ENCODE data around the gene EHBP1.
"Not testable (repeated sequence)": the region's sequence is repeated elsewhere in the genome, so short reads cannot be mapped to it uniquely, and the experiment has no call there.

Gene EHBP1

GRCh38 chr2:63058921-63059792 is 353.6 kb downstream of the EHBP1 start:
- Mint-ChIP-seq H3K36me3 (peaks cover 1% of the 10 kb centered on the region), H3K27ac (no peak overlapping the region), H3K4me3 (no peak overlapping the region), H3K27me3 (peaks cover 66% of the 10 kb centered on the region), H3K4me1 (peaks cover 49% of the 10 kb centered on the region), H3K9me3 (peaks cover 4% of the 10 kb centered on the region)

- H3K36me3 Mint-ChIP-seq, result peaks cover 1% of the 10 kb centered on the region
- peaks cover 4% of the 10 kb centered on the region for H3K9me3 Mint-ChIP-seq
- peaks cover 41% of the 10 kb centered on the region for H3K4me1 Mint-ChIP-seq
- H3K4me3 Mint-ChIP-seq, result peak overlapping the region; percentile 35
- H3K27me3 Mint-ChIP-seq, result peaks cover 66% of the 10 kb centered on the region
- H3K27ac Mint-ChIP-seq, result no peak overlapping the region
Observed at GRCh38 chr2:63059793-63060471, 354.4 kb downstream of the EHBP1 start.

- no peak overlapping the region for H3K4me3 Mint-ChIP-seq
- peaks cover 4% of the 10 kb centered on the region for H3K9me3 Mint-ChIP-seq
- H3K27me3 Mint-ChIP-seq, result peaks cover 64% of the 10 kb centered on the region
- peaks cover 1% of the 10 kb centered on the region for H3K36me3 Mint-ChIP-seq
- H3K4me1 Mint-ChIP-seq, result peaks cover 38% of the 10 kb centered on the region
- no peak overlapping the region for H3K27ac Mint-ChIP-seq
Observed at GRCh38 chr2:63060472-63060991, 355.0 kb downstream of the EHBP1 start.

GRCh38 chr2:63064197-63064596 is 358.7 kb downstream of the EHBP1 start:
- Mint-ChIP-seq H3K36me3 (peaks cover 1% of the 10 kb centered on the region), H3K27me3 (peaks cover 51% of the 10 kb centered on the region), H3K4me3 (no peak overlapping the region), H3K4me1 (peaks cover 6% of the 10 kb centered on the region), H3K27ac (no peak overlapping the region), H3K9me3 (peaks cover 4% of the 10 kb centered on the region)

GRCh38 chr2:63064661-63065060 is 359.1 kb downstream of the EHBP1 start:
- Mint-ChIP-seq H3K9me3 (peaks cover 4% of the 10 kb centered on the region), H3K27ac (no peak overlapping the region), H3K36me3 (peaks cover 1% of the 10 kb centered on the region), H3K4me3 (no peak overlapping the region), H3K4me1 (peaks cover 6% of the 10 kb centered on the region), H3K27me3 (peaks cover 52% of the 10 kb centered on the region)

- Mint-ChIP-seq H3K4me1 (no peaks in the 10 kb centered on the region), H3K36me3 (no peaks in the 10 kb centered on the region), H3K27me3 (peaks cover 45% of the 10 kb centered on the region), H3K9me3 (no peaks in the 10 kb centered on the region), H3K27ac (no peak overlapping the region), H3K4me3 (no peak overlapping the region)
Observed at GRCh38 chr2:63066265-63066664, 360.8 kb downstream of the EHBP1 start.

GRCh38 chr2:63066838-63067237 is 361.3 kb downstream of the EHBP1 start:
- Mint-ChIP-seq H3K27ac (no peak overlapping the region), H3K4me1 (no peaks in the 10 kb centered on the region), H3K36me3 (no peaks in the 10 kb centered on the region), H3K4me3 (no peak overlapping the region), H3K27me3 (peaks cover 42% of the 10 kb centered on the region), H3K9me3 (no peaks in the 10 kb centered on the region)

- Mint-ChIP-seq H3K36me3 (no peaks in the 10 kb centered on the region), H3K9me3 (no peaks in the 10 kb centered on the region), H3K4me3 (no peak overlapping the region), H3K4me1 (no peaks in the 10 kb centered on the region), H3K27me3 (peaks cover 18% of the 10 kb centered on the region), H3K27ac (no peak overlapping the region)
Observed at GRCh38 chr2:63071664-63072063, 366.2 kb downstream of the EHBP1 start.

- Mint-ChIP-seq H3K36me3 (no peaks in the 10 kb centered on the region), H3K27me3 (peaks cover 20% of the 10 kb centered on the region), H3K27ac (no peak overlapping the region), H3K4me1 (no peaks in the 10 kb centered on the region), H3K4me3 (no peak overlapping the region), H3K9me3 (no peaks in the 10 kb centered on the region)
Observed at GRCh38 chr2:63073994-63074393, 368.5 kb downstream of the EHBP1 start.

- not testable (repeated sequence) for H3K4me3 Mint-ChIP-seq, H3K9me3 Mint-ChIP-seq, H3K36me3 Mint-ChIP-seq, H3K4me1 Mint-ChIP-seq, H3K27ac Mint-ChIP-seq
- peaks cover 23% of the 10 kb centered on the region for H3K27me3 Mint-ChIP-seq
Observed at GRCh38 chr2:63074399-63074798, 368.9 kb downstream of the EHBP1 start.

- H3K27ac Mint-ChIP-seq, result no peak overlapping the region
- H3K4me1 Mint-ChIP-seq, result no peaks in the 10 kb centered on the region
- peaks cover 21% of the 10 kb centered on the region for H3K27me3 Mint-ChIP-seq
- no peaks in the 10 kb centered on the region for H3K36me3 Mint-ChIP-seq
- H3K4me3 Mint-ChIP-seq, result no peak overlapping the region
- H3K9me3 Mint-ChIP-seq, result no peaks in the 10 kb centered on the region
Observed at GRCh38 chr2:63078852-63079606, 373.5 kb downstream of the EHBP1 start.

GRCh38 chr2:63081404-63081803 is 375.9 kb downstream of the EHBP1 start:
- H3K9me3 Mint-ChIP-seq, result no peaks in the 10 kb centered on the region
- H3K27me3 Mint-ChIP-seq, result peaks cover 23% of the 10 kb centered on the region
- no peak overlapping the region for H3K4me3 Mint-ChIP-seq
- no peak overlapping the region for H3K27ac Mint-ChIP-seq
- no peaks in the 10 kb centered on the region for H3K4me1 Mint-ChIP-seq
- H3K36me3 Mint-ChIP-seq, result no peaks in the 10 kb centered on the region

GRCh38 chr2:63086687-63087086 is 381.2 kb downstream of the EHBP1 start:
- no peak overlapping the region for H3K27ac Mint-ChIP-seq

GRCh38 chr2:63092401-63092800 is 386.9 kb downstream of the EHBP1 start:
- Mint-ChIP-seq H3K4me3 (no peak overlapping the region), H3K27me3 (peaks cover 12% of the 10 kb centered on the region), H3K4me1 (no peaks in the 10 kb centered on the region), H3K36me3 (peaks cover 1% of the 10 kb centered on the region), H3K27ac (no peak overlapping the region), H3K9me3 (no peaks in the 10 kb centered on the region)

More at GRCh38 chr2:63086687-63087086, 381.2 kb downstream of the EHBP1 start:
- Mint-ChIP-seq H3K27me3 (peaks cover 20% of the 10 kb centered on the region), H3K36me3 (peaks cover 1% of the 10 kb centered on the region), H3K4me3 (no peak overlapping the region), H3K4me1 (no peaks in the 10 kb centered on the region), H3K9me3 (no peaks in the 10 kb centered on the region)

GRCh38 chr2:63092857-63093256 is 387.3 kb downstream of the EHBP1 start:
- Mint-ChIP-seq H3K4me3 (no peak overlapping the region), H3K36me3 (peaks cover 1% of the 10 kb centered on the region), H3K27ac (no peak overlapping the region), H3K9me3 (no peaks in the 10 kb centered on the region), H3K27me3 (peaks cover 12% of the 10 kb centered on the region), H3K4me1 (no peaks in the 10 kb centered on the region)

Measured in activated naive CD4-positive, alpha-beta T cell treated with anti-CD3 and anti-CD28 coated beads, Interleukin-2, amount 50 U/mL, for 24 hours (primary cell).